Activated naive CD8-positive, alpha-beta T cell (primary cell): Measurements from ENCODE around the gene CALHM4.
"Not testable (repeated sequence)": the region's sequence is repeated elsewhere in the genome, so short reads cannot be mapped to it uniquely, and the experiment has no call there.

Experiments
- H3K27ac Mint-ChIP-seq: one replicate; pipeline ENCODE4 v1.8.0; 2021; ENCODE audit warnings: mixed read lengths
- H3K27me3 Mint-ChIP-seq: one replicate; pipeline ENCODE4 v1.8.0; 2021; ENCODE audit warnings: mixed read lengths
- H3K36me3 Mint-ChIP-seq: one replicate; pipeline ENCODE4 v1.8.0; 2021; ENCODE audit warnings: mixed read lengths
- H3K4me1 Mint-ChIP-seq: one replicate; pipeline ENCODE4 v1.8.0; 2021; ENCODE audit warnings: low read depth, mixed read lengths
- H3K4me3 Mint-ChIP-seq: one replicate; pipeline ENCODE4 v1.8.0; 2021; ENCODE audit warnings: mild to moderate bottlenecking, mixed read lengths
- H3K9me3 Mint-ChIP-seq: one replicate; pipeline ENCODE4 v1.8.0; 2021; ENCODE audit warnings: low read depth, mixed read lengths

Gene CALHM4

DNA sequence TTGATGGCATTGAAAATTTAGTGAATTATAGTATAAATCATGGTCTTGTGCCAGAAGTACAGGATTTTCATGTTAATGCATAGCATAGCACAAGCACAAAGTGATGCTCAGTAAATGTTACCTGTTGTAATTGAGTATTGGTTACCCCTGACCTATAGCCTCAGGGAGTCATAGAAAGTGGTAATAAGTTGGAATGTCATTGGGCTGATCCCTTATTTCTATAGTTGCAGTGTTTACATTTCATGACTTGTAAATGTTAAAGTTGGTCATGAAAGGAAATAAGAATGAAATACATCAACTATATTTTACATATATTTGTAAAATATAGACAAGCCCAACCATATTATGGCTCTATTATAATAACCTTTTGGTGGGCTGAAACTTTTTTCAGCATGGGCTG lies 24.8 kb downstream of the CALHM4 start:
- no peaks in the 10 kb centered on the region for H3K27me3 Mint-ChIP-seq

DNA sequence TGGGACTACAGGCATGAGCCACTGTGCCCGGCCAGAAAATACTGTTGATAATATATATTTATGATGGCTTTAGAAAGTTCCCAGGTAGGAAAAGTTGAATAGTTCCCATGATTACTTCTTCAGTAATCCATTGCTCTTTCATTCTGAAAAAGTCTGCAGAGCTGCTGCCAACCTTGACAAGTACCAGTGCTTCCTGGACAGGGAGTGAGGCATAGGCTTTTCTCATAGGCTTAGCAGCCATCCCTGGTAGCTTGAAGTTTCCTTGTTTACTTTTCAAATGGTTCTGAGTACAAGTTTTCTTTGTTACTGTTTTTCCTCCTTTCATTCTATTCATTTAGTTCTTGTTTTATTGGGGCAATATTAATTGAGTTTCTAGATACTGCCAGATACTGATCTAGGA lies 25.6 kb downstream of the CALHM4 start:
- H3K9me3 Mint-ChIP-seq = no peaks in the 10 kb centered on the region
- peaks cover 8% of the 10 kb centered on the region for H3K36me3 Mint-ChIP-seq
- H3K4me1 Mint-ChIP-seq = peaks cover 43% of the 10 kb centered on the region
- H3K4me3 Mint-ChIP-seq = no peak overlapping the region
- no peak overlapping the region for H3K27ac Mint-ChIP-seq
- no peaks in the 10 kb centered on the region for H3K27me3 Mint-ChIP-seq

More for the DNA sequence above, 24.8 kb downstream of the CALHM4 start:
- Mint-ChIP-seq H3K36me3 (peaks cover 10% of the 10 kb centered on the region), H3K4me1 (peaks cover 51% of the 10 kb centered on the region), H3K4me3 (no peak overlapping the region), H3K9me3 (no peaks in the 10 kb centered on the region), H3K27ac (no peak overlapping the region)

DNA sequence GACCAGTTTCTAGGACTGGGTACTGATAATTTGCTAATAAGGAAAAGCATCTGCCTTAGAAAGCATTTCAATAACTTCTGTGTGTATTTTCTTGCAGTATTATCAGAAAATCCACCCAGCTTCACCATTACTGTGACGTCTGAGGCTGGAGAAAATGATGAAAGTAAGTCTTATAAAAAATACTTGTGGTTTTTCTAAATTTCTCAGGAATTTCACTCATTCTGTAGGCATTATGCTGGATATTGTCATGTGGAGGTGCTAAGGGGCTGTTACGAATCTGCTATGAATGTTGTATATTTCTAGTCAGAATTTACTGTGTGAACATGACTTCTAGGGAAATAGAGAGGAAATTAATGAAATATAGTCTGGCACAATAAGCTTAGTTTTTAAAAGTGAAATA lies 26.6 kb downstream of the CALHM4 start:
- Mint-ChIP-seq H3K4me3 (no peak overlapping the region), H3K36me3 (peaks cover 12% of the 10 kb centered on the region), H3K27me3 (no peaks in the 10 kb centered on the region), H3K4me1 (peaks cover 42% of the 10 kb centered on the region), H3K27ac (no peak overlapping the region), H3K9me3 (no peaks in the 10 kb centered on the region)

DNA sequence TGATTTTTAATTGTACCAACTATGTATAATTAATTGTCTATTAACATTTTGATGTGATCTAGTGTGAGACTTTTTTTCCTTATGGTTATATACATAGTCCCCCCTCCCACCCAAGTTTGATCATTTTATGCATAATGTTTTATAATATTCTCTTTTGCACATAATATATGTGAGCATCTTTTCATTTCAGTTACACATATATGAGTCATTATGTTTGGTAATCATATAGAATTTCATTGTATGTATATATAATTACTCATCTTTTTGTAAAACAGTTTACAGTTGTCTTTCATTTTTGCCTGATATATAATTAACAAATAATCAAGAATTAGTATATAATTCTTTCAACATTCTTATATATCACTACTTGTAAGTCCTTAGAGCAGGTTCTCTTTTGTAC lies 32.7 kb downstream of the CALHM4 start:
- Mint-ChIP-seq H3K36me3 (peaks cover 16% of the 10 kb centered on the region), H3K27me3 (no peaks in the 10 kb centered on the region), H3K4me1 (peaks cover 5% of the 10 kb centered on the region)

DNA sequence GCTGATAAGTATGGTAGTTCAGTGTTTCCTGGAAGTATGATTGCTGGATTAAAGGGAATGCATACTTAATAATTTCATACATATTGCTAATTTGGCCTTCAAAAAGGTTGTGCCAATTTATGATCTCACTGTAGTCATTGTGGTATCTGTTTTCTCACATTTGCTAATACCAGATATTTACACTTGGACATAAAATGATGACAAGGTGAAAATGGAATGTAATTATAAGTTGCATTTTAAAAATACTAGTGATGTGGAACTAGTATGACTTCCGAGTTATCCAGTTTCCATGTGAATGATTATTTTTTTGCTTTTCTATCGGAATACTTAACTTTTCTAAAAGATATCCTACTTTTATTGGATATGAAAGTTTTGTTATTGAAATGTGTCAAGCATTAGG lies 33.2 kb downstream of the CALHM4 start:
- peaks cover 18% of the 10 kb centered on the region for H3K36me3 Mint-ChIP-seq
- H3K27ac Mint-ChIP-seq = no peak overlapping the region
- no peaks in the 10 kb centered on the region for H3K27me3 Mint-ChIP-seq
- H3K9me3 Mint-ChIP-seq = no peaks in the 10 kb centered on the region
- no peak overlapping the region for H3K4me3 Mint-ChIP-seq
- H3K4me1 Mint-ChIP-seq = peaks cover 2% of the 10 kb centered on the region

More for the DNA sequence above, 32.7 kb downstream of the CALHM4 start:
- H3K27ac Mint-ChIP-seq = no peak overlapping the region
- H3K9me3 Mint-ChIP-seq = no peaks in the 10 kb centered on the region
- no peak overlapping the region for H3K4me3 Mint-ChIP-seq

DNA sequence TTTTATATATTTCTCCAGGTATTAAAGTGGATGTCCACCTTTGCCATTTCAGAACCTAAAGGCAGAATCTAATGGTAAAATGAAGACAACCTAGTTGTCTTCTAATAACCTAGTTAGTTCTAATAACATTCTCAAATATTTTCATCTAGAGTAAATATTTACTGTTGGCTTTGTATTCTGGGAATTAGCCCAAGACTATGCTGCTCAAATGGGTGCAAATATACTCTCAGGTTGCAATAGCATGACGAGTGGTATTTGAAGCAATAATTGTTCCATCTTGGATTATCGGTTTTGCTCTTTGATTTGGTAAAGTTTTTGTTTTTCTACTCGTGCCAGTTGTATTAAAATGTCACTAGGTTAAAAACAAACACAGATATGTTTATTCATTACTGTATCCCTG lies 41.7 kb downstream of the CALHM4 start:
- H3K4me3 Mint-ChIP-seq = no peak overlapping the region
- H3K36me3 Mint-ChIP-seq = peaks cover 46% of the 10 kb centered on the region
- no peak overlapping the region for H3K27ac Mint-ChIP-seq
- no peaks in the 10 kb centered on the region for H3K27me3 Mint-ChIP-seq
- no peaks in the 10 kb centered on the region for H3K4me1 Mint-ChIP-seq
- no peaks in the 10 kb centered on the region for H3K9me3 Mint-ChIP-seq

DNA sequence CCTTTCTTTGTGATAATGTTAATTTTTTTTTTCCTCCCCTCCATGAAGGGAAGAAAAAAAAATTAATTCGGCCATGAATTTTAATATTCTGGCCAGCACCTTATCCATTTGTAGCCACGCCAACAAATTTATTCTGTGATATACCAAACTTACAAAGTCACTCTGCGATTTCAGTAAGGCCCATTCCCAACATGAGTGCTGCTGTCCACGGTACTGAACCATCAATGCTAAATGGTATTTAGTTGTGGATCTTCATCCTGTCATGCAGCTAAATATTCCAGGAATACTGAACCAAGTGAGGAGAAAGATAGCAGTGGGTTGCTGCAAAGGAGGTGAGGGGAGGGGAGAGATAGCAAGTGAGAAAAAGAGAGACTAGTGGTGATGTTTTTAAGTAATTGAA lies 43.3 kb downstream of the CALHM4 start:
- Mint-ChIP-seq H3K4me3 (no peak overlapping the region), H3K4me1 (no peaks in the 10 kb centered on the region), H3K27me3 (no peaks in the 10 kb centered on the region), H3K27ac (peak overlapping the region; percentile 34), H3K36me3 (peaks cover 48% of the 10 kb centered on the region), H3K9me3 (no peaks in the 10 kb centered on the region)

DNA sequence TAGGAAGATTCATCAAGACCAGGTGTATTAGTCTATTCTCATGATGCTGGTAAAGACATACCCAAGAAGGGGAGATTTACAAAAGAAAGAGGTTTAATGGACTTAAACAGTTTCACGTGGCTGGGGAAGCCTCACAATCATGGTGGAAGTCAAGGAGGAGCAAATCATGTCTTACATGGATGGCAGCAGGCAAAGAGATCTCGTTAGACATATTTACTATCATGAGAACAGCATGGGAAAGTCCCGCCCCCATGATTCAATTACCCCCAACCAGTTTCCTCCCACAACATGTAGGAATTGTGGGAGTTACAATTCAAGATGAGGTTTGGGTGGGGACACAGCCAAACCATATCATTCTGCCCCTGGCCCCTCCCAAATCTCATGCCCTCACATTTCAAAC lies 50.4 kb downstream of the CALHM4 start:
- not testable (repeated sequence) for H3K4me1 Mint-ChIP-seq, H3K27ac Mint-ChIP-seq, H3K27me3 Mint-ChIP-seq, H3K4me3 Mint-ChIP-seq
- H3K36me3 Mint-ChIP-seq = peaks cover 47% of the 10 kb centered on the region
- peaks cover 14% of the 10 kb centered on the region for H3K9me3 Mint-ChIP-seq

DNA sequence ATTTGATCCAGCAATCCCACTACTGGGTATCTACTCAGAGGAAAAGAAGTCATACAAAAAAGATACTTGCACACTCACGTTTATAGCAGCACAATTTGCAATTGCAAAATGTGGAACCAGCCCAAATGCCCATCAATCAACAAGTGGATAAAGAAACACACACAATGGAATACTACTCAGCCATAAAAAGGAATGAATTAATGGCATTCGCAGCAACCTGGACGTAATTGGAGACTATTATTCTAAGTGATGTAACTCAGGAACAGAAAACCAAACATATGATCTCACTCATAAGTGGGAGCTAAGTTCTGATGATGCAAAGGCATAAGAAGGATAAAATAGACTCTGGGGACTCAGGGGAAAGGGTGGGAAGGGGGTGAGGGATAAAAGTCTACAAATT lies 51.3 kb downstream of the CALHM4 start:
- H3K4me1 Mint-ChIP-seq = not testable (repeated sequence)
- H3K36me3 Mint-ChIP-seq = peaks cover 41% of the 10 kb centered on the region

DNA sequence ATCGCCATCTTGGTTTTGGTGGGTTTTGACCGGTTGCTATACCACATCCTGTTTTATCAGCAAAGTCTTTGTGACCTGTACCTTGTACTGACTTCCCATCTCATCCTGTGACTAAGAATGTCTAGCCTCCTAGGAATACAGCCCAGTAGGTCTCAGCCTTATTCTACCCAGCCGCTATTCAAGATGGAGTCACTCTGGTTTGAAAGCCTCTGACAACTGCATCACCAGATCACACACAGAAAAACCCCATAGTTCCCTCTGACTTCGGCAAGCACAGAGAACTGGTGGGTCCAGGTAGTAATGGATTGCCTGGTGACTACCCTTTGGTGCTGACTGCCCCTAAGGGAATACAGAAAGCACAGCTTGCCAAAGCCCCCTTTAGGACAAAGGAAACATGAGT lies 52.4 kb downstream of the CALHM4 start:
- Mint-ChIP-seq H3K4me1 (no peaks in the 10 kb centered on the region), H3K36me3 (peaks cover 37% of the 10 kb centered on the region), H3K9me3 (peaks cover 14% of the 10 kb centered on the region)

More for the DNA sequence above, 51.3 kb downstream of the CALHM4 start:
- peaks cover 14% of the 10 kb centered on the region for H3K9me3 Mint-ChIP-seq
- H3K27ac Mint-ChIP-seq, H3K27me3 Mint-ChIP-seq, H3K4me3 Mint-ChIP-seq: not testable (repeated sequence)

More for the DNA sequence above, 52.4 kb downstream of the CALHM4 start:
- Mint-ChIP-seq H3K27me3 (no peaks in the 10 kb centered on the region), H3K27ac (no peak overlapping the region), H3K4me3 (no peak overlapping the region)
